GM12878 (cell line): ENCODE results near the gene PUM2. TPM values are rescaled to one million over a fixed set of nuclear protein-coding genes. Genes with fewer than 3 reads are reported as not detected.

Experiments used
- BRCA1 ChIP-seq: IDR thresholded peaks from 2 replicates; pipeline ENCODE4 v1.6.1; 2011; ENCODE audit warnings: low read depth, low read length, improper control_type of control experiment
- CEBPZ ChIP-seq: fragments of 150-350 bp; IDR thresholded peaks from 2 replicates; pipeline ENCODE4 v1.6.1; 2016; ENCODE audit warnings: low read depth, low read length
- CREM ChIP-seq: IDR thresholded peaks from 2 replicates; pipeline ENCODE4 v1.6.1; 2014; ENCODE audit warnings: antibody characterized with exemption, low read depth
- DPF2 ChIP-seq: fragments of 450-650 bp; IDR thresholded peaks from 2 replicates; pipeline ENCODE4 v1.6.1; 2017; ENCODE audit warnings: mild to moderate bottlenecking
- EED ChIP-seq: sonication (generic); IDR thresholded peaks from 2 replicates; pipeline ENCODE4 v1.6.1; 2016; ENCODE audit warnings: antibody characterized with exemption, low read depth
- ELK1 ChIP-seq: IDR thresholded peaks from 2 replicates; pipeline ENCODE4 v1.6.1; 2012; ENCODE audit warnings: low read depth, low read length, improper control_type of control experiment
- IRF4 ChIP-seq: IDR thresholded peaks from 2 replicates; pipeline ENCODE4 v1.6.1; 2011; ENCODE audit warnings: low read depth, low read length
- JUND ChIP-seq: IDR thresholded peaks from 2 replicates; pipeline ENCODE4 v1.6.1; 2012; ENCODE audit warnings: low read depth, mild to moderate bottlenecking, low read length, improper control_type of control experiment, moderate library complexity
- MEF2A ChIP-seq: IDR thresholded peaks from 2 replicates; pipeline ENCODE4 v1.6.1; 2011; ENCODE audit warnings: low read depth, mild to moderate bottlenecking, low read length, moderate library complexity; ENCODE audit not compliant: insufficient read depth
- MLLT1 ChIP-seq: fragments of 450-650 bp; IDR thresholded peaks from 2 replicates; pipeline ENCODE4 v1.6.1; 2016; ENCODE audit warnings: mild to moderate bottlenecking
- NFIC ChIP-seq: IDR thresholded peaks from 2 replicates; pipeline ENCODE4 v1.6.1; 2012; ENCODE audit warnings: low read depth, mild to moderate bottlenecking, inconsistent platforms, low read length, moderate library complexity
- NFYA ChIP-seq: IDR thresholded peaks from 2 replicates; pipeline ENCODE4 v1.6.1; 2011; ENCODE audit warnings: low read depth, mild to moderate bottlenecking, low read length, improper control_type of control experiment, borderline replicate concordance
- RB1 ChIP-seq: fragments of 450-650 bp; formaldehyde crosslinking; IDR thresholded peaks from 2 replicates; pipeline ENCODE4 v1.6.1; 2017; ENCODE audit warnings: mild to moderate bottlenecking, borderline replicate concordance
- RUNX3 ChIP-seq: IDR thresholded peaks from 2 replicates; pipeline ENCODE4 v1.6.1; 2012; ENCODE audit warnings: low read length, inconsistent platforms
- SPI1 ChIP-seq: IDR thresholded peaks from 2 replicates; pipeline ENCODE4 v1.6.1; 2011; ENCODE audit warnings: low read depth, mild to moderate bottlenecking, low read length, moderate library complexity, borderline replicate concordance; ENCODE audit not compliant: insufficient read depth
- SUZ12 ChIP-seq: fragments of 200-600 bp; sonication (generic); IDR thresholded peaks from one replicate; pipeline ENCODE4 v1.6.1; 2018; ENCODE audit warnings: antibody characterized with exemption, mild to moderate bottlenecking; ENCODE audit not compliant: unreplicated experiment
- TARDBP ChIP-seq: IDR thresholded peaks from 2 replicates; pipeline ENCODE4 v1.6.1; 2016; ENCODE audit warnings: borderline replicate concordance
- ZBTB40 ChIP-seq: fragments of 450-650 bp; IDR thresholded peaks from 2 replicates; pipeline ENCODE4 v1.6.1; 2016; ENCODE audit warnings: mild to moderate bottlenecking, moderate library complexity, borderline replicate concordance
- ZNF217 ChIP-seq: fragments of 450-650 bp; IDR thresholded peaks from 2 replicates; pipeline ENCODE4 v1.6.1; 2017; ENCODE audit warnings: antibody characterized with exemption, mild to moderate bottlenecking
- polyA plus RNA-seq, 11 experiments: library from polyadenylated mRNA; depleted of rRNA in 4 of 11; unstranded in 6 of 11; stranded (reverse) in 5 of 11; fragments of >200 nt; fragmentation: Nextera tagmentation in 4 of 11; fragmentation: Illumina TruSeq in 1 of 11; extraction: Ambion mirVana in 4 of 11; extraction: Trizol in 1 of 11; gene quantifications; 1 replicate in 1 of 11; 2 replicates in 10 of 11; pipeline versions ENCODE4 v1.2.1 to v1.2.3, GENCODE V29; 2011 to 2016; ENCODE audit warnings: inconsistent platforms in 2 of 11, missing spikeins in 2 of 11, low read depth in 1 of 11
- total RNA-seq, 4 experiments: library from RNA; depleted of rRNA in 3 of 4; stranded (reverse); fragments of >200 nt in 3 of 4; fragmentation: Illumina TruSeq in 1 of 4; extraction: Trizol in 1 of 4; gene quantifications; 2 replicates each; pipeline versions ENCODE4 v1.2.1 to v1.2.3, GENCODE V29; 2013 to 2021

PUM2 gene
- total and polyA plus RNA-seq, 10 of the 15 experiments (the other 5 are each of a cell fraction or from before 2014, with no cell fraction given), result 14.5 to 87.6 (median 29.4) TPM

- TF ChIP-seq ZBTB40 (no peak), MLLT1 (0 out of 2 replicates have a peak, but pooled peaks have one; percentile 3), DPF2 (0 out of 2 replicates have a peak, but pooled peaks have one; percentile 1), EED (peak; percentile 57), NFIC (no peak), RUNX3 (0 out of 2 replicates have a peak, but pooled peaks have one; percentile 13), ZNF217 (no peak), BRCA1 (no peak), CEBPZ (no peak), MEF2A (0 out of 2 replicates have a peak, but pooled peaks have one; percentile 30), NFYA (no peak), IRF4 (0 out of 2 replicates have a peak, but pooled peaks have one; percentile 16), CREM (peak; percentile 22; the same call in 1 of the 2 replicates), RB1 (peak; percentile 31; the same call in 1 of the 2 replicates), TARDBP (no peak), SPI1 (no peak), ELK1 (no peak), JUND (no peak), SUZ12 (no peak)
Observed at GRCh38 chr2:20225294-20226151, 125.1 kb downstream of the PUM2 start (continued).
